Measurements from ENCODE around the gene ASPA.
"Not testable (repeated sequence)": the region's sequence is repeated elsewhere in the genome, so short reads cannot be mapped to it uniquely, and the experiment has no call there.

ASPA gene

DNA sequence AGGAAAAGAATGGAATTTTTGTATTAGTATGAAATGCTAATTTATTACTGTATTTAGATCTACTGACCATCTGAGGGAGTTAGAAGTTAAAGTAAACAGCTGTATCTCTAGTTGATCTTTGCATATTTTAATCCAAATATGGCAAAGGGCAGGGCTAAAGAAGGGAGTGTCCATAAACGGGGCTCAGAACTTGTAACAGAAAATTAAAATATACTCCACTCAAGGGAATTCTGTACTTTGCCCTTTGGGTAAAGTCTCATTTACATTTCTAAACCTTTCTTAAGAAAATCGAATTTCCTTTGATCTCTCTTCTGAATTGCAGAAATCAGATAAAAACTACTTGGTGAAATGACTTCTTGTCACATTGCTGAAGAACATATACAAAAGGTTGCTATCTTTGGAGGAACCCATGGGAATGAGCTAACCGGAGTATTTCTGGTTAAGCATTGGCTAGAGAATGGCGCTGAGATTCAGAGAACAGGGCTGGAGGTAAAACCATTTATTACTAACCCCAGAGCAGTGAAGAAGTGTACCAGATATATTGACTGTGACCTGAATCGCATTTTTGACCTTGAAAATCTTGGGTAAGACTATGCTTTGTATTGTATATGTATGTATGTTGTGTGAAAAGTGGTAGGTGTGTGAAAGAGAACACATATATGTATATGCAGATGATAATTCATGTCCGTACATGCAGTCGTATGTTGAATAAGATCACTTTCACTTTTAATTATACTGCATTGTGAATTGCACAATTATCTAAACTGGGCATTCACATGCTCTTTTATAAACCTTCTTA, at the start of gene ASPA:
Gene ASPA (plus strand): TSS at position 186 of the 799 bp plus-strand sequence. CDS start 163 bp downstream, at position 349.
- DNase-seq: no peak

DNA sequence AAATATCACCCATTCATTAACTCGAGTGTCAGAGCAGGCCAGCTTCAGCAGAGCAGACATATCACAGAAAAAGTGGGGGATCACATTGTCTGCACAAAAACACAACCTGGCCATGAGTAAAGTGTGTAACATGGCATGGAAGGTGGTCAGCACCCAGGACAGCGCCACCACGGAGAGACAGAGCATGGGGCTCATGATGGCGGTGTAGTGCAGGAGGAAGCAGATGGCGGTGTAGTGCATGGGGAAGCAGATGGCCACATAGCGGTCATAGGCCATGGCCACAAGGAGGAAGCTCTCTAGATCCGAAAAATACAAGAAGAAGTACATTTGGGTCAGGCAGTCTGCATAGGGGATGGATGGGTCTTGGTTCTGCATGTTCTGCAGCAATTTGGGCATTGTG, 42.6 kb upstream of the ASPA start:
- not testable (repeated sequence) for DNase-seq

- DNase-seq: no peak
Measured at GRCh38 chr17:3433741-3434140, 42.1 kb upstream of the ASPA start, which contains the start of gene OR1E2. Gene OR1E2, minus strand, starts transcription at chr17:3433841. Its CDS starts 0 bp downstream, at chr17:3433841.

GRCh38 chr17:3438368-3438767, 37.4 kb upstream of the ASPA start:
- no peak for DNase-seq

GRCh38 chr17:3440451-3440850, 35.3 kb upstream of the ASPA start:
- no peak for DNase-seq

GRCh38 chr17:3447625-3448024, 28.2 kb upstream of the ASPA start:
- no peak for DNase-seq

DNA sequence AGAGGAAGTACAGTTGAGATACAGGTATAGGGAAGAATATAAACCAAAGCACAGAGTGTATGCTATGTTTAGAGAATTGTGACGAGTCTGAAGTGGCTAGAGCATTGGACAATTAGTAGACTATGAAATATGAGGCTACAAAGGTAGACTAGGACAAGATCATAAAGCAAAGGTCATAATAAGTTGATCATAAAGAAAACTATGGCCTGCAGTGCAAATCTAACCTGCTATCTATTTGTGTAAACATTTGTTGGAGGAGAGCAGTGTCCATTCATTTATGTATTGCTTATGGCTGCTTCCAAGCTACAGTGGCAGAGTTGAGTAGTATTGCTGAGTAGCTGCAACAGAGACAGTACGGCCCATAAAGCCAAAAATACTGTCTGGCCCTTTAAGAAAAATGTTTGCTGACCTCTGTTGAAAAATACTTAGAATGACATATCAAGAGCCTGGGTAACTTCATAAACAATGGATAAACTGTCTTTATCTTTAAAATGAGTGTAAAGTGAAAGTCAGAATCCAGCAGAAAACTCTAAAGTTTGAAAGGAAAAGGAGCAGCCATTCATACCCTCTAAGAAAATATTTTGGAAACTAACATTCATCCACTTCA, 27.6 kb upstream of the ASPA start:
- no peak for DNase-seq

DNA sequence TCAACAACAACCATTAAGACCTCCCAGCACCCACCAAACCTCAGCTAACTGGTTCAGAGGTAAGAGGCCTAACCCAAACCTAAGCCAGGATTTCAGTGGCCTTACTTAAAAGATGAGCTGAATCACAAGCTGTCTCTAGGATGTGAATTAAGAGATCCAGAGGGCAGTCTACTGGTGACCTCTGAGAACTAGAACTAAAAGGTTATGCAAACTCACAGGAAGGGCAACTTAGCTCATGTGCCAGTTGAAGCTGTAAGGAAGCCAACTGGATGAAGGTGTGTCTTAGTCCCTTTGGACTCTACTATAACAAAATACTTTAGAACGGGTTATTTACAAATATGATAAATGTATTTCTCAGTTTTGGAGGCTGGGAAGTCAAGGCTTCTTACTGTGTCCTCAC, 9.4 kb upstream of the ASPA start:
- DNase-seq: not testable (repeated sequence)

GRCh38 chr17:3469529-3469928, 6.3 kb upstream of the ASPA start:
- DNase-seq: no peak

- no peak for DNase-seq
Measured at GRCh38 chr17:3471599-3471998, 4.2 kb upstream of the ASPA start, which contains the start of gene SPATA22. Gene SPATA22, minus strand, starts transcription at chr17:3471819. Its CDS starts 2,494 bp downstream, at chr17:3469325.

GRCh38 chr17:3472137-3472536, 3.7 kb upstream of the ASPA start:
- DNase-seq: no peak

DNA sequence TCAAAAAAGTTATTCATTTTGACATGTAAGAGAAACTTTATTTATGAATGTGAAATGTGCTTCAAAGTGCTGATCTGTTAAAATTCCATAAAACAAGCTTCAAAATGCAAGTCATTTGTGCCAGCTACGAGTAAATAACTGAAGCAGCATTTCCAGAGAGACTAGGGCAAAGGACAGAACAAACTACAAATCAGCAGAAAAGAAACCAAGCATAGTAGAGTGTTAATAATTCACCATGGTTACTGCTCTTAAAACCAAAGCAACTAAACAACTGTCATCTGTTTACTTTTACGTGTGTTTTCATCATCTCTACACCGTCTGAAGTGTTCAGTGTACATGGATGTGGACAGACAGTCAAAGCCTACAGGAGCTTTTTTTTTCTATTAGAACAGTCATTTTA, 1.6 kb upstream of the ASPA start:
- DNase-seq: no peak

GRCh38 chr17:3475251-3475685, 529 bp upstream of the ASPA start:
- DNase-seq: no peak

GRCh38 chr17:3479988-3480387, 4.2 kb downstream of the ASPA start:
- no peak for DNase-seq

DNA sequence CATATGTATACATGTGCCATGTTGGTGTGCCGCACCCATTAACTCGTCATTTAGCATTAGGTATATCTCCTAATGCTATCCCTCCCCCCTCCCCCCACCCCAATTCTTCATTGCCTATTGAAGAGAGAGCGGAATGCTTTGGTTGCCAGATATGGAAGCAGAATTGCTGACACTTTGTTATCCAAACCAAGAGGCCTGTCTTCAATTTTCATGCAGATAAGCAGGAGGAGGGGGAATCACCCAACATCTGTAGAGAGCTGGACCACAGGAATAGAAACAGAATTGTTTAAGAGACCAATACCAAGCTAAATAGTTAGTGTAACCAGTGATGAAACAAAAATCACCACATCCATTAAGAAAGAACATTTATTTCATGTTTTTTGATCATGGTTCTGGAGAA, 7.1 kb downstream of the ASPA start:
- DNase-seq: no peak

DNA sequence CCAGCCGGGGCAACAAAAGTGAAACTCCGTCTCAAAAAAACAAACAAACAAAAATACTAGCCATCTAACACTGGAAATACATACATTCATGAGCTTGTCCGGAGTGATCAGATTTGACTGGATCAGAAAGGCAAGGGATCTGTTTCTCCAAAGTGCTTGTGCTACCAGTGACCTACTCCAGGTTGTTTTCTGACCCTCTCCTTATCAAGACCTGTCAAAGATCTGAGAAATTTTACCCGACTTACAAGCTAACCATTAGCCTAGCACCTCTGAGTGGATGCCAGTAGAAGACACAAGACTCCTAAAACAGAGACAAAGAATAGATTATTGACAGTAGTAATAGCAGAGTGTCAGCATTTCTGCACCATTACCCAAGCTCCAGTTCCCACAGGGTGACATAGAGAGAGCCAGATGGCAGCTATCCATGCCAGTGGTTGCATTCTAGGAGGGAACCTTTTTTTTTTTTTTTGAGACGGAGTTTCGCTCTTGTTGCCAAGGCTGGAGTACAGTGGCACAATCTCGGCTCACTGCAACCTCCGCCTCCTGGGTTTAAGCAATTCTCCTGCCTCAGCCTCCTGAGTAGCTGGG, 9.8 kb downstream of the ASPA start:
- no peak for DNase-seq

- no peak for DNase-seq
Measured at GRCh38 chr17:3497101-3497500, 21.3 kb downstream of the ASPA start.

GRCh38 chr17:3501344-3501743, 25.5 kb downstream of the ASPA start:
- DNase-seq: no peak

DNA sequence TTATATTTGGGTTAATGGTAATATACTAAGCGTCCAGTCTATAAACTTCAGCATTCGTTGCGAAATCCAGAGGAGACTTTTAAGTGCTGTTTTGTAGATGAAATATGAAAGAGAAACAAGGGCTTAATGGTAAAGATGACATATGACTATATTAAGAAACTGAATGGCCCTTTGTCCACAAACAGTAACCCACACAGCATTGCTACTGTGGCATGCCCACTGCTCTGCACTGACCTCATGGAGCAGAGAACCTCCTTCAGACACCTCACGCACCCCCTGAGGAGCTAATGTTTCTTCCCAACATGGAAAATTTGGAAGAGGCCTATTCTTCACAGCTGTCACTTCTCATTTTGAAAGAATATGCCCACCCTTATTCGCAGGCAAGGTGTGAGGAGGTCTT, 26.7 kb downstream of the ASPA start:
- DNase-seq: no peak

DNA sequence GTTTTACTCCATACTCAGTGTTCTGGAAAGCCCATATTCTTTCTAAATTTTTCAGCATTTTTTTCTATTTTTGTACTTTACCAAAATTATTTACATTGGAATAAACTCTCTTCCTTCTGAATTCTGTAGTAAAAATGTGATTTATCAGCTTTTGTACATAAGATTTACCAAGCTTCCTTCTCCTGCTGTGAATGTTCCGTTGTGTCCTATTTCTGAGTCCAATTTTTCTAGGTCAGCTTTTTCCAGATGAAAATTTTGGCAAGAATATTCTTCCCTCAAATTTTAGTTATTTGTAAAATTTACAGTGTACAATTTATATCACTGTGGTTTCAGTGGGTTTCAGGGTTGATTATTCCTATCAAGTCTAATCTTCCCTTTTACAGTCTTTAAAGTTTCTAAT, 27.5 kb downstream of the ASPA start:
- no peak for DNase-seq

DNA sequence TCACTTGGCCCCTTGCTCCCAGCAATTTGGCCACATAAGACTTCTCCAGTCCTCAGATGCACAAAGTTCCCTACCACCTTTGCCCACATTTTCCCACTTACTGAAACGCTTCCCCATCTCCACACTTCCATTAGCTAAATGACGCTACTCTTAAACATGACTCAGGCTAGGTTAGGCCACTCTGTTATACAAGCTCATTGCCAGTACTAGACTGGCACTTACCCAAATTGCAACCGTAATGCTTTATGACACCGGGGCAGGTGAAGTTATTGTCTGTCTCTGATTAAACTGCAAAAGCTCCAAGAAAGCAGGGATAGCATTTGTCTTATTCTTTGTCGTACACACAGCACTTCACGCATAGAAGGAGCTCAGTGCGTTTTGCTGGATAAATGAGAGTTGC, 29.2 kb downstream of the ASPA start:
- DNase-seq: no peak

GRCh38 chr17:3506054-3506453, 30.3 kb downstream of the ASPA start:
- no peak for DNase-seq

DNA sequence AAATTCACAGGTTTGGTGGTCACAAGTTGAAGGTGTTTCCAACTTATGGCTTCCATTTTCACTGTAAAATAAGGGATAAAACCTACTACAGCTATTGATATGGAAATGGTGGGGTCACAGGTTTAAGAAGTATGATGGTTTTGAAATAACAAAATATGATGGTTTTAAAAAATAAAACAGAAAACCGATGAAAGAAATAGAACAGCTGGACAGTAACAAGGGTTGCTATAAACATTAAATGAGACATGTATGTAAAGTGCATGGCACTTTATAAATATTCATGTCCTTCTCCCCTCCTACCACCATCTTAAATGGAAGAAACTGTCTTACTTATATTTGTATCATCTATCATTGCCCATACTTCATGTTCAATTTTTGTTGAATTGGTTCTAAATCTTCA, 31.3 kb downstream of the ASPA start:
- no peak for DNase-seq

GRCh38 chr17:3507869-3508268, 32.1 kb downstream of the ASPA start:
- DNase-seq: no peak

Data from activated CD4-positive, alpha-beta T cell treated with anti-CD3 and anti-CD28 coated beads for 4 hours (primary cell).